Coronary artery (tissue), 2 donors: Measurements from ENCODE around the gene MAGI1.
"Not testable (repeated sequence)": the region's sequence is repeated elsewhere in the genome, so short reads cannot be mapped to it uniquely, and the experiment has no call there.

ENCODE experiments used
- DNase-seq: peaks from one replicate; pipeline ENCODE4 v3.0.0-alpha.2; 2017; ENCODE audit warnings: low spot score
- H3K27ac ChIP-seq, 2 donors: fragments of 200-600 bp; sonication (generic); one replicate each; pipeline ENCODE4 v1.5.1; 2016 to 2019
- H3K4me3 ChIP-seq: fragments of 200-600 bp; sonication (generic); 2 replicates; pipeline ENCODE4 v1.5.1; 2016; ENCODE audit warnings: mild to moderate bottlenecking, moderate library complexity
- CTCF ChIP-seq: fragments of 200-600 bp; sonication (generic); IDR thresholded peaks from one replicate; pipeline ENCODE4 v1.5.1; 2019; ENCODE audit warnings: antibody characterized with exemption

The MAGI1 gene

GRCh38 chr3:65568497-65568896 is 470.2 kb downstream of the MAGI1 start:
- no peak for TF ChIP-seq CTCF
- Histone ChIP-seq H3K27ac (no peak overlapping the region), H3K4me3 (peak overlapping the region; percentile 5)
- no peak for DNase-seq

- not testable (repeated sequence) for H3K4me3 ChIP-seq, DNase-seq
Observed at GRCh38 chr3:65565744-65566143, 473.0 kb downstream of the MAGI1 start.

GRCh38 chr3:65564483-65564882 is 474.2 kb downstream of the MAGI1 start:
- TF ChIP-seq CTCF: no peak
- no peak for DNase-seq
- Histone ChIP-seq H3K27ac (no peak overlapping the region), H3K4me3 (no peak overlapping the region)

More at GRCh38 chr3:65565744-65566143, 473.0 kb downstream of the MAGI1 start:
- not testable (repeated sequence) for H3K27ac ChIP-seq

- H3K27ac ChIP-seq: no peak overlapping the region
- H3K4me3 ChIP-seq: no peak overlapping the region
- TF ChIP-seq CTCF: no peak
- DNase-seq: no peak
Observed at GRCh38 chr3:65563861-65564260, 474.9 kb downstream of the MAGI1 start.

- no peak overlapping the region for H3K4me3 ChIP-seq
- TF ChIP-seq CTCF: no peak
- no peak overlapping the region for H3K27ac ChIP-seq
- no peak for DNase-seq
Observed at GRCh38 chr3:65562447-65562846, 476.3 kb downstream of the MAGI1 start.

GRCh38 chr3:65561617-65562016 is 477.1 kb downstream of the MAGI1 start:
- no peak overlapping the region for H3K27ac ChIP-seq
- no peak for TF ChIP-seq CTCF
- no peak overlapping the region for H3K4me3 ChIP-seq
- no peak for DNase-seq

- no peak overlapping the region for H3K4me3 ChIP-seq
- DNase-seq: no peak
- no peak for TF ChIP-seq CTCF
- H3K27ac ChIP-seq: no peak overlapping the region
Observed at GRCh38 chr3:65560901-65561300, 477.8 kb downstream of the MAGI1 start.

- Histone ChIP-seq H3K4me3 (no peak overlapping the region), H3K27ac (no peak overlapping the region)
- no peak for TF ChIP-seq CTCF
- no peak for DNase-seq
Observed at GRCh38 chr3:65560133-65560532, 478.6 kb downstream of the MAGI1 start.
